WTC11 (cell line): ENCODE data around the gene CTIF.

Experiments used
- JUN ChIP-seq: sonication (generic); formaldehyde crosslinking; IDR thresholded peaks from 2 replicates; pipeline ENCODE4 v1.8.0; 2023; ENCODE audit warnings: mild to moderate bottlenecking, missing genetic modification reagents
- MYBL2 ChIP-seq: sonication (generic); formaldehyde crosslinking; IDR thresholded peaks from 2 replicates; pipeline ENCODE4 v1.8.1; 2023; ENCODE audit warnings: mild to moderate bottlenecking, moderate library complexity, missing genetic modification reagents
- NFYB ChIP-seq: sonication (generic); formaldehyde crosslinking; conservative IDR thresholded peaks from 2 replicates; pipeline ENCODE4 v1.8.0; 2022; ENCODE audit warnings: low read depth, missing genetic modification reagents
- SMAD3 ChIP-seq: sonication (generic); formaldehyde crosslinking; IDR thresholded peaks from 2 replicates; pipeline ENCODE4 v1.8.0; 2022; ENCODE audit warnings: missing genetic modification reagents, mild to moderate bottlenecking, borderline replicate concordance
- SMAD4 ChIP-seq: sonication (generic); formaldehyde crosslinking; IDR thresholded peaks from 2 replicates; pipeline ENCODE4 v1.8.0; 2022; ENCODE audit warnings: mild to moderate bottlenecking, missing genetic modification reagents
- TEAD4 ChIP-seq: sonication (generic); formaldehyde crosslinking; IDR thresholded peaks from 2 replicates; pipeline ENCODE4 v1.8.0; 2022; ENCODE audit warnings: mild to moderate bottlenecking, missing genetic modification reagents
- TF ChIP-seq, protein P1 (sequence below): fragments of 200-600 bp; IDR thresholded peaks from 2 replicates; pipeline ENCODE4 v1.8.0; 2022; ENCODE audit warnings: antibody characterized with exemption
- TF ChIP-seq, protein P2 (sequence below): sonication (generic); formaldehyde crosslinking; IDR thresholded peaks from 2 replicates; pipeline ENCODE4 v1.8.1; 2023; ENCODE audit warnings: mild to moderate bottlenecking, moderate library complexity, missing genetic modification reagents
- TF ChIP-seq, protein P3 (sequence below): sonication (generic); formaldehyde crosslinking; IDR thresholded peaks from 2 replicates; pipeline ENCODE4 v1.8.0; 2022; ENCODE audit warnings: mild to moderate bottlenecking, missing genetic modification reagents
- TF ChIP-seq, protein P4 (sequence below): sonication (generic); formaldehyde crosslinking; IDR thresholded peaks from 2 replicates; pipeline ENCODE4 v1.8.1; 2022; ENCODE audit warnings: low read depth, missing genetic modification reagents, borderline replicate concordance

DNA sequence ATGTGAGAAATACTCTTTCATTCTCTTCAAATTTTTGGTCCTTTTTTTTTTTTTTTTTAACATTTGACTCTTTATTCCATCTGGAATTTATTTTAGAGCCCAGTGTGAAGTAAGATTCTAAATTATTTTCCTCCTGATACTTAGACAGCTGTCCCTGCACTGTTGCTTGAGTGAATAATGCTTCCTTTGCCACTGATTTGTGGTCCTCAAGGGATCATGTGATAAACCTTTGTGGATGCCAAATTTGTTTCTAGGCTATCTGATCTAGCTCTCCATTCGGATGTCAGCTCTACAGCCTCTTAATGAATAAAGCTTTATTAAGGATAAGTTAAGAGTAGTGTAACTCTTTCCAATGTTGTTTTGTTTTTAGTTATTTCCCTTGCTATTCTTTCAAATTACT is 269.6 kb downstream of the CTIF start:
- TF ChIP-seq, protein P1, sequence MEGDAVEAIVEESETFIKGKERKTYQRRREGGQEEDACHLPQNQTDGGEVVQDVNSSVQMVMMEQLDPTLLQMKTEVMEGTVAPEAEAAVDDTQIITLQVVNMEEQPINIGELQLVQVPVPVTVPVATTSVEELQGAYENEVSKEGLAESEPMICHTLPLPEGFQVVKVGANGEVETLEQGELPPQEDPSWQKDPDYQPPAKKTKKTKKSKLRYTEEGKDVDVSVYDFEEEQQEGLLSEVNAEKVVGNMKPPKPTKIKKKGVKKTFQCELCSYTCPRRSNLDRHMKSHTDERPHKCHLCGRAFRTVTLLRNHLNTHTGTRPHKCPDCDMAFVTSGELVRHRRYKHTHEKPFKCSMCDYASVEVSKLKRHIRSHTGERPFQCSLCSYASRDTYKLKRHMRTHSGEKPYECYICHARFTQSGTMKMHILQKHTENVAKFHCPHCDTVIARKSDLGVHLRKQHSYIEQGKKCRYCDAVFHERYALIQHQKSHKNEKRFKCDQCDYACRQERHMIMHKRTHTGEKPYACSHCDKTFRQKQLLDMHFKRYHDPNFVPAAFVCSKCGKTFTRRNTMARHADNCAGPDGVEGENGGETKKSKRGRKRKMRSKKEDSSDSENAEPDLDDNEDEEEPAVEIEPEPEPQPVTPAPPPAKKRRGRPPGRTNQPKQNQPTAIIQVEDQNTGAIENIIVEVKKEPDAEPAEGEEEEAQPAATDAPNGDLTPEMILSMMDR = no peak
- TF ChIP-seq MYBL2 (no peak), SMAD3 (CRISPR knock-in tag) (no peak), NFYB (CRISPR knock-in tag) (no peak), TEAD4 (CRISPR knock-in tag) (no peak), JUN (no peak), SMAD4 (CRISPR knock-in tag) (no peak)
- TF ChIP-seq, protein P2, sequence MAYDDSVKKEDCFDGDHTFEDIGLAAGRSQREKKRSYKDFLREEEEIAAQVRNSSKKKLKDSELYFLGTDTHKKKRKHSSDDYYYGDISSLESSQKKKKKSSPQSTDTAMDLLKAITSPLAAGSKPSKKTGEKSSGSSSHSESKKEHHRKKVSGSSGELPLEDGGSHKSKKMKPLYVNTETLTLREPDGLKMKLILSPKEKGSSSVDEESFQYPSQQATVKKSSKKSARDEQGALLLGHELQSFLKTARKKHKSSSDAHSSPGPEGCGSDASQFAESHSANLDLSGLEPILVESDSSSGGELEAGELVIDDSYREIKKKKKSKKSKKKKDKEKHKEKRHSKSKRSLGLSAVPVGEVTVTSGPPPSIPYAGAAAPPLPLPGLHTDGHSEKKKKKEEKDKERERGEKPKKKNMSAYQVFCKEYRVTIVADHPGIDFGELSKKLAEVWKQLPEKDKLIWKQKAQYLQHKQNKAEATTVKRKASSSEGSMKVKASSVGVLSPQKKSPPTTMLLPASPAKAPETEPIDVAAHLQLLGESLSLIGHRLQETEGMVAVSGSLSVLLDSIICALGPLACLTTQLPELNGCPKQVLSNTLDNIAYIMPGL (CRISPR knock-in tag) = no peak
- TF ChIP-seq, protein P3, sequence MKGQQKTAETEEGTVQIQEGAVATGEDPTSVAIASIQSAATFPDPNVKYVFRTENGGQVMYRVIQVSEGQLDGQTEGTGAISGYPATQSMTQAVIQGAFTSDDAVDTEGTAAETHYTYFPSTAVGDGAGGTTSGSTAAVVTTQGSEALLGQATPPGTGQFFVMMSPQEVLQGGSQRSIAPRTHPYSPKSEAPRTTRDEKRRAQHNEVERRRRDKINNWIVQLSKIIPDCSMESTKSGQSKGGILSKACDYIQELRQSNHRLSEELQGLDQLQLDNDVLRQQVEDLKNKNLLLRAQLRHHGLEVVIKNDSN (CRISPR knock-in tag) = no peak
- TF ChIP-seq, protein P4, sequence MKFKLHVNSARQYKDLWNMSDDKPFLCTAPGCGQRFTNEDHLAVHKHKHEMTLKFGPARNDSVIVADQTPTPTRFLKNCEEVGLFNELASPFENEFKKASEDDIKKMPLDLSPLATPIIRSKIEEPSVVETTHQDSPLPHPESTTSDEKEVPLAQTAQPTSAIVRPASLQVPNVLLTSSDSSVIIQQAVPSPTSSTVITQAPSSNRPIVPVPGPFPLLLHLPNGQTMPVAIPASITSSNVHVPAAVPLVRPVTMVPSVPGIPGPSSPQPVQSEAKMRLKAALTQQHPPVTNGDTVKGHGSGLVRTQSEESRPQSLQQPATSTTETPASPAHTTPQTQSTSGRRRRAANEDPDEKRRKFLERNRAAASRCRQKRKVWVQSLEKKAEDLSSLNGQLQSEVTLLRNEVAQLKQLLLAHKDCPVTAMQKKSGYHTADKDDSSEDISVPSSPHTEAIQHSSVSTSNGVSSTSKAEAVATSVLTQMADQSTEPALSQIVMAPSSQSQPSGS = no peak
